Left lung (tissue), 10 donors: ENCODE results near the gene RAMP2. TPM values are rescaled to one million over a fixed set of nuclear protein-coding genes. Genes with fewer than 3 reads are reported as not detected.

Experiments
- ATAC-seq: fragments of 200-7000 bp; cut with Tn5 transposase; one replicate; pipeline ENCODE4 v1.9.1; 2020; ENCODE audit warnings: moderate library complexity
- DNase-seq, 4 donors: peaks; one replicate each; pipeline ENCODE4 v3.0.0-alpha.2; 2013 to 2020
- H3K27ac ChIP-seq, 2 donors: fragments of 200-600 bp; sonication (generic) in 1 of 2; one replicate each; pipeline versions ENCODE4 v1.5.0 to v1.8.0; 2020 to 2021
- H3K27me3 ChIP-seq, 2 donors: fragments of 200-600 bp; sonication (generic) in 1 of 2; one replicate each; pipeline versions ENCODE4 v1.5.0 to v1.8.0; 2020 to 2021
- H3K36me3 ChIP-seq, 2 donors: fragments of 200-600 bp; sonication (generic) in 1 of 2; one replicate each; pipeline versions ENCODE4 v1.5.0 to v1.8.0; 2020 to 2021
- H3K4me1 ChIP-seq, 2 donors: fragments of 200-600 bp; one replicate each; pipeline ENCODE4 v1.8.0; 2021
- H3K4me3 ChIP-seq, 2 donors: fragments of 200-600 bp; sonication (generic) in 1 of 2; one replicate each; pipeline versions ENCODE4 v1.5.0 to v1.8.0; 2020 to 2021; ENCODE audit warnings: mild to moderate bottlenecking in 1 of 2
- H3K9me3 ChIP-seq, 2 donors: fragments of 200-600 bp; sonication (generic) in 1 of 2; one replicate each; pipeline versions ENCODE4 v1.5.0 to v1.8.0; 2020 to 2021
- intact Hi-C, 2 donors: fragments of 100-400 bp; cut with DNase I; formaldehyde crosslinking; loops; one replicate each; pipeline versions ENCODE4 v1.11.2 to v1.14.2; 2022
- polyA plus RNA-seq, 6 donors: library from polyadenylated mRNA; unstranded; fragments of 120-200 nt; gene quantifications; one replicate each; pipeline ENCODE4 v1.2.1, GENCODE V29; 2013; ENCODE audit not compliant: insufficient read length in 6 of 6
- total RNA-seq, 2 donors: library from RNA; stranded (reverse); fragmentation: NEBNext Ultra II Directional; extraction: Animal tissue kit (Norgen Biotek cat#: 25700); gene quantifications; one replicate each; pipeline ENCODE4 v1.2.1, GENCODE V29; 2021
- TF ChIP-seq, protein P1 (sequence below), 2 donors: fragments of 200-600 bp; sonication (generic) in 1 of 2; IDR thresholded peaks; one replicate each; pipeline versions ENCODE4 v1.5.0 to v1.8.0; 2021; ENCODE audit warnings: antibody characterized with exemption in 2 of 2
- donor health status: DM: no; HTN: yes; CAD: no.
- donor health status: DM: no; HTN: no; CAD: no.

Gene RAMP2
- total and polyA plus RNA-seq, 8 donors = 76.1 to 213 (median 173) TPM

DNA sequence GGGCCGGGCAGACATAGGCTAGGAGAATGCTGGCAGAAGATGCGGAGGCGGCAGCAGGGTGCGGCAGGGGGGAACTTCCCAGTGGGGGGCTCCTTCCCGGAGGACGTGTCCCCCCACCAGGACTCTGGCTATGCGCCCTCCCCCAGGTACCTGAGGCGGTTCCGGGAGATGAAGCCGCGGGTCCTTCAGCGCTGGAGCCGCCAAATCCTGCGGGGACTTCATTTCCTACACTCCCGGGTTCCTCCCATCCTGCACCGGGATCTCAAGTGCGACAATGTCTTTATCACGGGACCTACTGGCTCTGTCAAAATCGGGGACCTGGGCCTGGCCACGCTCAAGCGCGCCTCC is 22.7 kb downstream of the RAMP2 start:
- no peaks in the 10 kb centered on the region for H3K9me3 ChIP-seq
- H3K27ac ChIP-seq = no peak overlapping the region
- TF ChIP-seq, protein P1, sequence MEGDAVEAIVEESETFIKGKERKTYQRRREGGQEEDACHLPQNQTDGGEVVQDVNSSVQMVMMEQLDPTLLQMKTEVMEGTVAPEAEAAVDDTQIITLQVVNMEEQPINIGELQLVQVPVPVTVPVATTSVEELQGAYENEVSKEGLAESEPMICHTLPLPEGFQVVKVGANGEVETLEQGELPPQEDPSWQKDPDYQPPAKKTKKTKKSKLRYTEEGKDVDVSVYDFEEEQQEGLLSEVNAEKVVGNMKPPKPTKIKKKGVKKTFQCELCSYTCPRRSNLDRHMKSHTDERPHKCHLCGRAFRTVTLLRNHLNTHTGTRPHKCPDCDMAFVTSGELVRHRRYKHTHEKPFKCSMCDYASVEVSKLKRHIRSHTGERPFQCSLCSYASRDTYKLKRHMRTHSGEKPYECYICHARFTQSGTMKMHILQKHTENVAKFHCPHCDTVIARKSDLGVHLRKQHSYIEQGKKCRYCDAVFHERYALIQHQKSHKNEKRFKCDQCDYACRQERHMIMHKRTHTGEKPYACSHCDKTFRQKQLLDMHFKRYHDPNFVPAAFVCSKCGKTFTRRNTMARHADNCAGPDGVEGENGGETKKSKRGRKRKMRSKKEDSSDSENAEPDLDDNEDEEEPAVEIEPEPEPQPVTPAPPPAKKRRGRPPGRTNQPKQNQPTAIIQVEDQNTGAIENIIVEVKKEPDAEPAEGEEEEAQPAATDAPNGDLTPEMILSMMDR (IDR thresholded peaks at IDR 0.05) = no peak
- peaks cover 6 to 27% of the 10 kb centered on the region in 2 donors for H3K4me1 ChIP-seq
- intact Hi-C loops = no loop called here
- ATAC-seq (no peak), DNase-seq (no peak)
- H3K36me3 ChIP-seq = peaks cover 0 to 12% of the 10 kb centered on the region in 2 donors
- H3K27me3 ChIP-seq = peaks cover 63 to 89% of the 10 kb centered on the region in 2 donors
- no peak overlapping the region for H3K4me3 ChIP-seq

DNA sequence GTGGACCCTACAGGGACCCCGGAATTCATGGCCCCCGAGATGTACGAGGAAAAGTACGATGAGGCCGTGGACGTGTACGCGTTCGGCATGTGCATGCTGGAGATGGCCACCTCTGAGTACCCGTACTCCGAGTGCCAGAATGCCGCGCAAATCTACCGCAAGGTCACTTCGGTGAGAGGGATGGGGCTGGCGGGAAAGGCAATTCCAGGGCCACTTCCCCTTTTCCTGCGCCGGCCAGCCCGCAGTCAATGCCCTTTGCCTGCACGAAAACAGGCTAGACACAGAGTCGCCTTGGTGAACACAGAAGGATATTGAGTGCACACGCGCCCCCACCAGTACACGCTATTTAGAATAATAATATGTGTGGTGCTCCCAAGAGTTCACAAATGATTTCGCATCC is 23.4 kb downstream of the RAMP2 start:
- TF ChIP-seq, protein P1 (IDR thresholded peaks at IDR 0.05) = no peak
- DNase-seq = peak in 1 of 4 donors; percentile 80
- no peaks in the 10 kb centered on the region for H3K9me3 ChIP-seq
- intact Hi-C loops = no loop called here
- H3K36me3 ChIP-seq = peaks cover 0 to 6% of the 10 kb centered on the region in 2 donors
- no peak overlapping the region for H3K4me3 ChIP-seq
- H3K27ac ChIP-seq = no peak overlapping the region
- peaks cover 63 to 89% of the 10 kb centered on the region in 2 donors for H3K27me3 ChIP-seq
- peaks cover 6 to 27% of the 10 kb centered on the region in 2 donors for H3K4me1 ChIP-seq
- no peak for ATAC-seq

DNA sequence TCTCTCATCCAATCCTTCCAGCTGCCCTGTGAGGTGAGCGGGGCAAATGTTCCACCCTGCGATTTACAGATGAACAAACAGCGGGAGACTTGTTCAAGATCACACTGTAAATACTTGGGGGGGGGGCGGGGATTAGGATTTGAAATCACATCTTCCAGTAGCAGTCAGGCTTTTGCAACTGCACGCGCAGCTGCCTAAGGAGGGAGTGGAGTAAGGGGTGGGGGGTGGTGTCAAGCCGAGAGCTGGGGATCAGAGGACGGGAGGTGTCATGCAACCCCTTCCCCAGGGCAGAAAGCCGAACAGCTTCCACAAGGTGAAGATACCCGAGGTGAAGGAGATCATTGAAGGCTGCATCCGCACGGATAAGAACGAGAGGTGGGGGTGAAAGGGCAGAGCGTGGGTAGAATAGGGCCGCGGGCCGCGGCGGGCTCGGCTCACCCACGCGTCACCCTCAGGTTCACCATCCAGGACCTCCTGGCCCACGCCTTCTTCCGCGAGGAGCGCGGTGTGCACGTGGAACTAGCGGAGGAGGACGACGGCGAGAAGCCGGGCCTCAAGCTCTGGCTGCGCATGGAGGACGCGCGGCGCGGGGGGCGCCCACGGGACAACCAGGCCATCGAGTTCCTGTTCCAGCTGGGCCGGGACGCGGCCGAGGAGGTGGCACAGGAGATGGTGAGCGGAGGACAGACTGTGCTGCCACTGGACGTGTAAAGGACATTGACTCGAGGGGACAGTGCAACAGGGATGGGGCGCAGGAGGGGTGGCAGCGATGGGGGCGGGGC is 24.0 kb downstream of the RAMP2 start:
- H3K27ac ChIP-seq = no peak overlapping the region
- peak in 1 of 4 donors; percentile 76 for DNase-seq
- TF ChIP-seq, protein P1 (IDR thresholded peaks at IDR 0.05) = no peak
- no peak for ATAC-seq
- H3K36me3 ChIP-seq = no peaks in the 10 kb centered on the region
- peaks cover 63 to 85% of the 10 kb centered on the region in 2 donors for H3K27me3 ChIP-seq
- intact Hi-C loops = no loop called here
- H3K9me3 ChIP-seq = no peaks in the 10 kb centered on the region
- H3K4me1 ChIP-seq = peaks cover 6 to 27% of the 10 kb centered on the region in 2 donors
- H3K4me3 ChIP-seq = no peak overlapping the region

DNA sequence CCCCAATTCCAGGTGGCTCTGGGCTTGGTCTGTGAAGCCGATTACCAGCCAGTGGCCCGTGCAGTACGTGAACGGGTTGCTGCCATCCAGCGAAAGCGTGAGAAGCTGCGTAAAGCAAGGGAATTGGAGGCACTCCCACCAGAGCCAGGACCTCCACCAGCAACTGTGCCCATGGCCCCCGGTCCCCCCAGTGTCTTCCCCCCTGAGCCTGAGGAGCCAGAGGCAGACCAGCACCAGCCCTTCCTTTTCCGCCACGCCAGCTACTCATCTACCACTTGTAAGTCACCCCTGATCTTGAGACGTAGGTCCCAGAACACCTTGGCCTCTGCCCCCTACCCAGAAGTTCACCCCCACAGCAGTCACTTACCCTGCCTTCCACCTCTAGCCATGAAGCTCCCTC is 26.2 kb downstream of the RAMP2 start:
- peaks cover 45 to 70% of the 10 kb centered on the region in 2 donors for H3K27me3 ChIP-seq
- DNase-seq (no peak), ATAC-seq (no peak)
- TF ChIP-seq, protein P1 (IDR thresholded peaks at IDR 0.05) = no peak
- H3K27ac ChIP-seq = no peak overlapping the region
- no peaks in the 10 kb centered on the region for H3K36me3 ChIP-seq
- H3K4me1 ChIP-seq = peaks cover 0 to 15% of the 10 kb centered on the region in 2 donors
- intact Hi-C loops = no loop called here
- H3K4me3 ChIP-seq = no peak overlapping the region
- no peaks in the 10 kb centered on the region for H3K9me3 ChIP-seq

DNA sequence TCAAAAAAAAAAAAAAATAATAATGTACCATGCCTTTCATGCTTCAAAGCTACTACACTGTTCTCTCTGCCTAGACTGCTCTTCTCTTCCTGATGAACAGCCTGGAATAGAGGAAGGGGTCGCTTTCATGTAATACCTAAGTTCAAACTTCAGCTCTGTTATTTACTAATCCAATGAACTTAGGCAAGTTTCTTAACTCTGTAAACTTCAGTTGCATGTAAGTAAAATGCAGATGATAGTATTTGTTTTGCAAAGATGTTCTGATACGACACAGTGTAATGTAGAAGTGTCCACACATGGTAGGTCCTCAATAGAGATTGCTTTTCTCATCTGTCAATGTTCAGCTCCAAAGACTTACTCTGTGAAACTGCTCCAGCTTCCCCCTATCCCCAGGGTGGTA is 30.9 kb downstream of the RAMP2 start:
- ATAC-seq (no peak), DNase-seq (no peak)
- intact Hi-C loops = no loop called here
- Histone ChIP-seq H3K4me3 (no peak overlapping the region), H3K4me1 (peaks cover 2 to 4% of the 10 kb centered on the region in 2 donors), H3K9me3 (no peaks in the 10 kb centered on the region), H3K27me3 (peaks cover 0 to 23% of the 10 kb centered on the region in 2 donors), H3K27ac (no peak overlapping the region), H3K36me3 (peaks cover 0 to 7% of the 10 kb centered on the region in 2 donors)
- TF ChIP-seq, protein P1 (IDR thresholded peaks at IDR 0.05) = no peak
